Camera-type eye (tissue), 1 donor: ENCODE results near the gene JDP2. TPM values are rescaled to one million over a fixed set of nuclear protein-coding genes. Genes with fewer than 3 reads are reported as not detected.

Experiments
- total RNA-seq: library from RNA; depleted of rRNA; stranded (reverse); fragments of >200 nt; gene quantifications from one replicate; pipeline ENCODE4 v1.2.3, GENCODE V29; 2014

Gene JDP2
- 49.3 TPM for total RNA-seq

GRCh38 chr14:75427482-75428229 is at the start of gene JDP2:
JDP2 (plus strand) TSS chr14:75428022; CDS start chr14:75437921, 9,899 bp downstream.

GRCh38 chr14:75522224-75522982 is 94.6 kb downstream of the JDP2 start, which contains the start of gene BATF:
BATF (plus strand) TSS chr14:75522469; CDS start chr14:75522683, 214 bp downstream.

Other genes starting within 250 kb of the JDP2 start
- gene FOS, start 149.2 kb upstream of the JDP2 start, total RNA-seq = 148 TPM
- gene BATF, start 94.4 kb downstream of the JDP2 start, total RNA-seq = 2.1 TPM
- gene FLVCR2, start 150.6 kb downstream of the JDP2 start, total RNA-seq = 8.2 TPM
- gene ERG28, start 232.9 kb downstream of the JDP2 start, total RNA-seq = 7.5 TPM
- 53.1 TPM for gene TTLL5, start 233.2 kb downstream of the JDP2 start, total RNA-seq